ENCODE results near the gene KLHL4.

The KLHL4 gene

GRCh38 chrX:87516717-87517121 lies 883 bp upstream of the KLHL4 start:
- H3K27ac ChIP-seq: no peak overlapping the region
- no peaks in the 10 kb centered on the region for H3K9me3 ChIP-seq
- TF ChIP-seq, protein P1, sequence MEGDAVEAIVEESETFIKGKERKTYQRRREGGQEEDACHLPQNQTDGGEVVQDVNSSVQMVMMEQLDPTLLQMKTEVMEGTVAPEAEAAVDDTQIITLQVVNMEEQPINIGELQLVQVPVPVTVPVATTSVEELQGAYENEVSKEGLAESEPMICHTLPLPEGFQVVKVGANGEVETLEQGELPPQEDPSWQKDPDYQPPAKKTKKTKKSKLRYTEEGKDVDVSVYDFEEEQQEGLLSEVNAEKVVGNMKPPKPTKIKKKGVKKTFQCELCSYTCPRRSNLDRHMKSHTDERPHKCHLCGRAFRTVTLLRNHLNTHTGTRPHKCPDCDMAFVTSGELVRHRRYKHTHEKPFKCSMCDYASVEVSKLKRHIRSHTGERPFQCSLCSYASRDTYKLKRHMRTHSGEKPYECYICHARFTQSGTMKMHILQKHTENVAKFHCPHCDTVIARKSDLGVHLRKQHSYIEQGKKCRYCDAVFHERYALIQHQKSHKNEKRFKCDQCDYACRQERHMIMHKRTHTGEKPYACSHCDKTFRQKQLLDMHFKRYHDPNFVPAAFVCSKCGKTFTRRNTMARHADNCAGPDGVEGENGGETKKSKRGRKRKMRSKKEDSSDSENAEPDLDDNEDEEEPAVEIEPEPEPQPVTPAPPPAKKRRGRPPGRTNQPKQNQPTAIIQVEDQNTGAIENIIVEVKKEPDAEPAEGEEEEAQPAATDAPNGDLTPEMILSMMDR (IDR thresholded peaks at IDR 0.05): no peak
- no peak overlapping the region for H3K4me3 ChIP-seq
- H3K4me1 ChIP-seq: peaks cover 0 to 4% (median 2%) of the 10 kb centered on the region in 4 donors
- intact Hi-C loops (cut with DNase I; ENCODE audit: low total_unique reads): no loop called here
- H3K27me3 ChIP-seq: no peaks in the 10 kb centered on the region
- DNase-seq: no peak
- H3K36me3 ChIP-seq: no peaks in the 10 kb centered on the region

- H3K4me1 ChIP-seq: peaks cover 0 to 4% (median 2%) of the 10 kb centered on the region in 4 donors
- no peaks in the 10 kb centered on the region for H3K9me3 ChIP-seq
- intact Hi-C loops (cut with DNase I; ENCODE audit: low total_unique reads): no loop called here
- H3K27me3 ChIP-seq: no peaks in the 10 kb centered on the region
- H3K27ac ChIP-seq: no peak overlapping the region
- H3K4me3 ChIP-seq: peak overlapping the region; percentile 41 to 42
- no peaks in the 10 kb centered on the region for H3K36me3 ChIP-seq
- TF ChIP-seq, protein P1 (IDR thresholded peaks at IDR 0.05): no peak
- no peak for DNase-seq
Observed at GRCh38 chrX:87518504-87518903, 902 bp downstream of the KLHL4 start.

DNA sequence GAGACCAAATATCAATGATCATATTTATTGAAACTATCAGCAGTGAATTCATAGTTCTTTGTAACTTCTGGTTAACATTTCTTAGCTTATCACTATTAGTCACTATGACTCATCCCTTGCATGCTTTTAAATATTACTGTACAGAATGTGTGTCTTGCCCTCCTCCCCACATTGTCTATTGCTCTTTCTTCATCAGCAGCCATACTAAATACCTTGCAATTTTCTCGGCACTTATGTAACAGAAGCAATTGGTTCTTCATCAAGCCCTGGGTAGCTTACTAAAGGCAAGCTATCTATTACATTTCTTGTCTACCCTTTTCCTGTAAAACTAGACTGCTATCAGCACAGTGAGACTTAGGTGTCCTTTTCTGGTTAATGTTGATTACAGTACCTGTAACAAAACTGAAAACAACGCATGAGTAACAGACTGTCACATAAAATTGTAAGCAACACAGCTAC lies 8.2 kb downstream of the KLHL4 start:
- intact Hi-C loops (cut with DNase I; ENCODE audit: low total_unique reads): no loop called here
- Histone ChIP-seq H3K4me1 (no peaks in the 10 kb centered on the region), H3K9me3 (no peaks in the 10 kb centered on the region), H3K27ac (no peak overlapping the region), H3K36me3 (no peaks in the 10 kb centered on the region), H3K4me3 (no peak overlapping the region), H3K27me3 (no peaks in the 10 kb centered on the region)
- DNase-seq: no peak
- TF ChIP-seq, protein P1 (IDR thresholded peaks at IDR 0.05): no peak

DNA sequence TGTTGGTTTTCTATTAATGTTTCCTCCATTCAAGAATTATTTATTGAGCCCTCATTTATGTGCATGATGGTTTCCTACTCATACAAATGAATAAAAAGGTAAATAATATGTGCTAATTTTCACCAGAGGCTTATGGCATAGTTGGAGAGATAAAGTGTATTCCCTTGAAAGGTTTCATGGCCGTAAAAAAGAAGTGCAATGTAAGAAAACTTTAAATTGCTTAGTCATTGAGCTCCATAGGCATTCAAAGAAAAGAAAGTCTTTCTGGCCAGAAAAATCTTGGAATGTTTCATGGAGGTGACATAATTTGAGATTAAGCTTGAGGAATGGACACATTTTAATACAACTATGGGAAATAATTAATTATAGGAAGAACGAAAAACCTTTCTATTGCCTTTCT lies 8.7 kb downstream of the KLHL4 start:
- H3K9me3 ChIP-seq: no peaks in the 10 kb centered on the region
- DNase-seq: no peak
- intact Hi-C loops (cut with DNase I; ENCODE audit: low total_unique reads): no loop called here
- H3K27ac ChIP-seq: no peak overlapping the region
- TF ChIP-seq, protein P1 (IDR thresholded peaks at IDR 0.05): no peak
- no peaks in the 10 kb centered on the region for H3K4me1 ChIP-seq
- H3K27me3 ChIP-seq: no peaks in the 10 kb centered on the region
- no peaks in the 10 kb centered on the region for H3K36me3 ChIP-seq
- H3K4me3 ChIP-seq: no peak overlapping the region

DNA sequence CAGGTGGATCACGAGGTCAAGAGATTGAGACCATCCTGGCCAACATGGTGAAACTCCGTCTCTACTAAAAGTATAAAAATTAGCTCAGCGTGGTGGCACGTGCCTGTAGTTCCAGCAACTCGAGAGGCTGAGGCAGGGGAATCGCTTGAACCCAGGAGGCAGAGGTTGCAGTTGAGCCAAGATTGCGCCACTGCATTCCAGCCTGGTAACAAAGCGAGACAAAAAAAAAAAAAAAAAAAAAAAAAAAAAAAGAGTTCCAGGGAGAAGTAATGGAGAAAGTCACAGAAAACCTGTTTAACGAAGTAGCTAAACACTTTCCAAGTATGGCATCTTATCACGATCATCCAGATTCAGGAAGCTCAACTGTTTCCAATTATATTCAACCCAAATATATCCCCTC lies 10.9 kb downstream of the KLHL4 start:
- Histone ChIP-seq H3K4me3 (no peak overlapping the region), H3K9me3 (no peaks in the 10 kb centered on the region), H3K27ac (no peak overlapping the region), H3K36me3 (no peaks in the 10 kb centered on the region), H3K4me1 (no peaks in the 10 kb centered on the region), H3K27me3 (no peaks in the 10 kb centered on the region)
- no peak for DNase-seq
- intact Hi-C loops (cut with DNase I; ENCODE audit: low total_unique reads): no loop called here
- TF ChIP-seq, protein P1 (IDR thresholded peaks at IDR 0.05): no peak

DNA sequence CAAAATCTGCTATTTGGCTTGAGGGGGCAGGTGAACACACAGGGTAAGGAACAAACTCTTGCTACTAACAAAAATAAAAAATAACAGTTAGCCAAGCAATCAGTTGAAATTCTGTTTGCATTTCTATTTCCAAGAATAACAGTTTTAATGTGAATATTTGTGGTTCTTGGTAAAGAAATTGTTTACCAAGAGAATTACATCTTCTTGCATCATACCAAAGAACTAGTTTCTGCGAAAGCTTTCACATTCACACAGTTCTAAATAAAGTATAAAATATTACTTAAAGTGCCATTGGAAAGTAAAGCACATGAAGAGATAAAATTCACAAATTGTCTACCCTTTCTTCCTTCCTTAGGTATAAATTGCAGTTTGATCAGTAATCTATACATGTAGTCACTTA lies 54.4 kb downstream of the KLHL4 start:
- intact Hi-C loops (cut with DNase I; ENCODE audit: low total_unique reads): no loop called here
- no peaks in the 10 kb centered on the region for H3K4me1 ChIP-seq
- H3K36me3 ChIP-seq: no peaks in the 10 kb centered on the region
- no peaks in the 10 kb centered on the region for H3K27me3 ChIP-seq
- H3K27ac ChIP-seq: no peak overlapping the region
- H3K9me3 ChIP-seq: no peaks in the 10 kb centered on the region
- H3K4me3 ChIP-seq: no peak overlapping the region
- TF ChIP-seq, protein P1 (IDR thresholded peaks at IDR 0.05): no peak
- no peak for DNase-seq

Data from tibial artery (tissue), 4 donors.